OCI-M2 (cell line): ENCODE data around the gene BAIAP3.
"Not testable (repeated sequence)": the region's sequence is repeated elsewhere in the genome, so short reads cannot be mapped to it uniquely, and the experiment has no call there.

Experiments used
- DNase-seq: peaks from one replicate; lab custom pipeline; 2025; ENCODE audit not compliant: unreplicated experiment; lab: John Stamatoyannopoulos, UW

Gene BAIAP3, protein sequence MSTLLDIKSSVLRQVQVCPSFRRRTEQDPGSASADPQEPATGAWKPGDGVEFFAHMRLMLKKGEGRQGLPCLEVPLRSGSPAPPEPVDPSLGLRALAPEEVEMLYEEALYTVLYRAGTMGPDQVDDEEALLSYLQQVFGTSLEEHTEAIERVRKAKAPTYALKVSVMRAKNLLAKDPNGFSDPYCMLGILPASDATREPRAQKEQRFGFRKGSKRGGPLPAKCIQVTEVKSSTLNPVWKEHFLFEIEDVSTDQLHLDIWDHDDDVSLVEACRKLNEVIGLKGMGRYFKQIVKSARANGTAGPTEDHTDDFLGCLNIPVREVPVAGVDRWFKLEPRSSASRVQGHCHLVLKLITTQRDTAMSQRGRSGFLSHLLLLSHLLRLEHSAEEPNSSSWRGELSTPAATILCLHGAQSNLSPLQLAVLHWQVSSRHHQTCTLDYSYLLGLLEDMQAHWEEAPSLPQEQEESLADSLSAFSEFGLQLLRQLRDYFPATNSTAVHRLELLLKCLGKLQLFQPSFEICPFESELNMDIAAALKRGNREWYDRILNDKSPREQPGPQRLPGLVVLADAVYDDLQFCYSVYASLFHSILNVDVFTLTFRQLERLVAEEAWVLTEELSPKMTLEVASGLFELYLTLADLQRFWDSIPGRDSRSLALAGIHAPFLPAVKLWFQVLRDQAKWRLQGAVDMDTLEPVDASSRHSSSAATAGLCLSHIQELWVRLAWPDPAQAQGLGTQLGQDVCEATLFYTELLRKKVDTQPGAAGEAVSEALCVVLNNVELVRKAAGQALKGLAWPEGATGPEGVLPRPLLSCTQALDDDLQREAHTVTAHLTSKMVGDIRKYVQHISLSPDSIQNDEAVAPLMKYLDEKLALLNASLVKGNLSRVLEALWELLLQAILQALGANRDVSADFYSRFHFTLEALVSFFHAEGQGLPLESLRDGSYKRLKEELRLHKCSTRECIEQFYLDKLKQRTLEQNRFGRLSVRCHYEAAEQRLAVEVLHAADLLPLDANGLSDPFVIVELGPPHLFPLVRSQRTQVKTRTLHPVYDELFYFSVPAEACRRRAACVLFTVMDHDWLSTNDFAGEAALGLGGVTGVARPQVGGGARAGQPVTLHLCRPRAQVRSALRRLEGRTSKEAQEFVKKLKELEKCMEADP

DNA sequence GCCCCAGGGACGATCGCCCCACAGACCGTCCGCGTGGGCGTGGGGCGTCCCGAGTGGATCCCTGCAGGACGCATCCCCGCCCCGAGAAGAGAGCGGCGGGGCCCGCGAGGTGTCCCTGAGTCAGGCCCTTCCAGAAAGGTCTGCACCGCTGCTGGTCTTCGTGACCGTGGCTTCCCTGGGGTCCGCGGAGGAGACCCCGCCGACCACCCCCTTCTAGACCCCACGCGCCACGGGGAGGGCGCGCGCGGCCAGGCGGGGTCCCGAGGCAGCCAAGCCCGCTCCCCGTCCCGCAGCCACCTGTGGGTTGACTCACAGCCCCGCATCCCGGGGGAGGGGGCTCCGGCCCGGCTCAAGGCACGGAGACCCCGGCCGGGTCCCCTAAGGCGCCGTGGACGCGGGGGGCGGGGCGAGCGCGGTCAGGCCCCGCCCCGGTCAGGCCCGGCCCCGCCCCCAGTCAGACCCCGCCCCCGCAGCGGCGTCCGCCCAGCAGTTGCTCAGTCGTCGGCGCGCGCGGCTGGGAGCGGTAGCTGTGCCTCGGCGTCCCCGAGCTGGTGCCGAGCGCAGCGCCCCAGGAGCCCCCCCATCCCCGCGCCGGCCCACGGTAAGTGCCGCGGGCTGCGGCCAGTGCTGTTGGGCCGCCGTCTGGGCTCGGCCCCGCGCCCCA lies at the start of gene BAIAP3:
TSS of gene BAIAP3 (plus strand) at position 497 of the 664 bp plus-strand sequence. CDS start 4,905 bp downstream, outside the sequence.
- no peak for DNase-seq

DNA sequence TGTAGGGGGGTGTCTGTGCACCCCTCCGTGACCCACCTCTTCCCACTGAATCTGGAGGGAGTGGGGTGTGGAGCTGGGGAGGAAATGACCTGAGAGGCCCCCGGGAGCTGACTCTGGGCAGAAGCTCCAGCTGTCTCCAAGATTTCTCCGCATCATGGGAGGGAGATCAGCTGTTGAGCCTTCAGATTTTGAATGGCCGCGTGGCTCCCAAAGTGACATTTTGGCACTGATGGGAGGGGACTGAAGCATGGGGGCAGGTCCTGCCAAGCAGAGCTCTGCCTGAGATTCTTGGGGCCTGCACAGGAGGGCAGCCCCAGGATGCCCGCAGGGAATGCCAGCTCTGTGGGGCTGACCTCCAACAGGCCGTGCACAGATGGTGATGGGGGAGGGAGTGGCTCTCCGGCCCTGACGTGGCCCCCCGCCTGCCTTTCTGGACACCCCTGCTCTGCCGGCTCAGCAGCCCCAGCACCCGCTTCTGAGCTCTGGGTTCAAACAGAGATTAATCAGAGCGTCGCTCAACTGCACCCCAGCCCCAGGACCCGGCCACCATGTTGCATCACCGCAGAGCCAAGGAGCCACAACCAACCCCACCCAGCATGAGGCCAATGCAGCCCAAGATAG lies 49.3 kb upstream of the BAIAP3 start:
- DNase-seq: no peak

GRCh38 chr16:1285669-1286512 lies 47.6 kb upstream of the BAIAP3 start:
- no peak for DNase-seq

GRCh38 chr16:1286513-1287094 lies 46.8 kb upstream of the BAIAP3 start:
- no peak for DNase-seq

GRCh38 chr16:1287982-1288670 lies 45.3 kb upstream of the BAIAP3 start:
- no peak for DNase-seq

DNA sequence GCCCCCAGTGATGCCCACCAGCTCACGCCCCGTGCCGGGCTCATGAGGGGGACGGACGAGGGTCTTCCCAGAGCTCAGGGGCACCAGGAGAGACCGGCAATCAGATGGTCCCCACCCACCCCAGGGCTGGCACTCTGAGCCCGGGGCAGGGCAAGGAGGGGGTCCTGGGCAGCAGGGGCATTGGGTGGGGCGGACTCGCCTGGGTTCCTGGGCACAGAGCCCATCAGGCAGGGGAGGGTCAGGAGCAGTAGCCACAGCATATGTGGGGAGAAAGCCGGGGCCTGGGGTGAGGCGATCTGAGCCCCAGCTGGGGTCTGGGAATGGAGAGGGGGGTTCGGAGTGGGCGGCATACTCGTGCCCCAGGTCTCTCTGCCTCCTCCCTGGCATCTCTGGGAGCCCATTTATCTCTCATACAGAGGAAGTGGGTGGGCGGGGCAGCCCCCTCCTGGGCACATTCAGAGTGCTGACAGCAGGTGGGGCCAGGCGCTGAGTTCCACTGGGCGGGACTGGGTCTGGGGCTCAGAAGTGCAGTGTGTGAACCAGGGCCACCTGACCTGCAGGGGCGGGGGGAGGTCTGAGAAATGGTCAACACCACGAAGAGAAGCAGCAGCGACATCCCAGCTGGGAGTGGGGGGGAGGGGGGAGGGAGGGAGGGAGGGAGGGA lies 44.5 kb upstream of the BAIAP3 start:
- no peak for DNase-seq

DNA sequence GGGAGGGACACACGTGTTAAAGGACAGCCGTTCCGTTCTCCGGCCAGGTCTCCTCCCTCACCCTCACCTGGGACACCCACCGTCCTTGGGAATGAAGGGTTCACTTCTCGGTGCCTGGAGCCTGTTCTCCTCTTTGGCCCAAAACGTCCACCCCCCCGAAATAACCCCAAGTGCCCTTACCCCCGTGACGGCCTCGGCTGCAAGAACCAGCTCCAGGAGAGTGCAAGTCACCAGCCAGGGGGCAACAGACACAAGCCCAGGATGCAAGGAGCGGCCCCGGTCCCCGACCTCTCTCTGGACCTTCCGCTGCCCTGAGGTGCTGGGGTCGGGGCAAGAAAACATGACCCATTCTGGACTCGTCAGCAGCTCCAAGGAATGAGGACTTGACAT lies 44.0 kb upstream of the BAIAP3 start:
- no peak for DNase-seq

DNA sequence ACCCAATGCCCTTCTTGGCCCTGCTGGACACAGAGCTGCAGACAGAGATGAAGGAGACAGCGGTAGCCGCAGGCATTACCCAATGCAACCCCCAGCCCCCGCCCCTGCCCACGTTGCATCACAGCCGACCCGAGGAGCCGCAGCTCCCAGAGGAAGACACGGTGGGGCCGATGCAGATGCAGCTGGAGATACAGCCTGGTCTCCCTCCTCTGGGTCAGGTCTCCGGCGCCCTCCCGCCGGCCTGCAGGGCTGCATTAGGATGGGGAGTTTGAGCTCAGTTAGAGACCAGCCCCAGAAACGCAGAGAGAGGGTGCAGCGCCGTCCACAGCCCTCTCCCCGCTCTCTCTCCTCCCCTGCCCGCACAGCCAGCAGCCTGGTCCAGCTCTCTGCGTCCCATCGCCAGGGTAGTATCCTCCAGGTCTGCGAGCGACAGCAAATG lies 43.4 kb upstream of the BAIAP3 start:
- DNase-seq: no peak

DNA sequence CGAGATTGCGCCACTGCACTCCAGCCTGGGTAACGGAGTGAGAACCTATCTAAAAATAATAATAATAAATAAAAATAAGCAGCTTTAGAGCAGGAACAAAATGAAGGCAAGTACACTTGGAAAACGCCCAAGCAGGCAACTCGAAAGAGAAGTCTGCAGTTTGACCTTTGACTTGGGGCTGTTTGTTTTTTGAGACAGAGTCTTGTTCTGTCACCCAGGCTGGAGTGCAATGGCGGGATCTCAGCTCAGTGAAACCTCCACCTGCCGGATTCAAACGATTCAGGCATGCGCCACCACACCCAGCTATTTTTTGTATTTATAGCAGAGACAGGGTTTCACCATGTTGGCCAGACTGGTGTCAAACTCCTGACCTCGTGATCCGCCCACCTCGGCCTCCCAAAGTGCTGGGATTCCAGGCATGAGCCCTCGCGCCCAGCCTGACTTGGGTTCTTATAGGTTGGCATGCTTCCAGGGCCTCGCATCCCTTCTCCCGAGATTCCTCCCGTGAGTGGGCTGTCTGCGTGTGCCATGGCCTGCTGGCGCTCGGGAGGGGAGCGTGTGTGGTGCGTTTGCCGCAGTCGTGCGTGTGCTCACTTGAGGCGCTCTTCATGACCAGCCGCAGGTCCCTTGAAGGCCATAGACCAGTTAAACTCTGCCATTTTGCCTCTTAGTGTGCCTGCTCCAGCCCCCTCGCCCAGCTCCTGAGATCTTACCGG lies 42.4 kb upstream of the BAIAP3 start:
- DNase-seq: no peak

GRCh38 chr16:1291576-1291974 lies 41.9 kb upstream of the BAIAP3 start:
- no peak for DNase-seq

- DNase-seq: not testable (repeated sequence)
Observed at GRCh38 chr16:1292208-1292607, 41.2 kb upstream of the BAIAP3 start.

GRCh38 chr16:1292808-1293207 lies 40.6 kb upstream of the BAIAP3 start:
- DNase-seq: not testable (repeated sequence)

DNA sequence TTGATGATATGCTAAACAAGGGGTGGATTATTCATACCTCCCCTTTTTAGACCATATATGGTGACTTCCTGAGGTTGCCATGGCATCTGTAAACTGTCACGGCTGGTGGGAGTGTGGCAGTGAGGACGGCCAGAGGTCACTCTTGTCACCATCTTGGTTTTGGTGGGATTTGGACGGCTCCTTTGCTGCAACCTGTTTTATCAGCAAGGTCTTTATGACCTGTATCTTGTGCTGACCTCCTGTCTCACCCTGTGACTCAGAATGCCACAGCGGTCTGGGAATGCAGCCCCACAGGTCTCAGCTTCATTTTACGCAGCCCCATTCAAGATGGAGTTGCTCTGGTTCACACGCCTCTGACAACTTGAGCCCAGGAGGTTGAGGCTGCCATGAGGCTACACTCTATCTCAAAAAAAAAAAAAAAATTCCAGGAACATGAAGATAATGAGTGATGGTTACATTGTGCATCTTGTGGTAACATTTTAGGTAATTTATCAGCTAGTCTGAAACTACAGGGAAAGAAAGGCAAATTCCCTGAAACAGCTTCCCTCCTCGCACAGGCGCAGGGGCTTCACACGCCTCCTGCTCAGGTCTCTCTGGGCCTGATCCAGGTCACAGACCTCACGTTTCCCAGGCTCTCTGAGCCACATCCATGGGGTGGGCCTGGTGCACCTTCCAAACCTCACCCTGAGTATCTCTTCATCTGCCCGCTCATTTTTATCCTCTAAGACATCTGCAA lies 39.4 kb upstream of the BAIAP3 start:
- no peak for DNase-seq

- no peak for DNase-seq
Observed at GRCh38 chr16:1295465-1295864, 38.0 kb upstream of the BAIAP3 start.

DNA sequence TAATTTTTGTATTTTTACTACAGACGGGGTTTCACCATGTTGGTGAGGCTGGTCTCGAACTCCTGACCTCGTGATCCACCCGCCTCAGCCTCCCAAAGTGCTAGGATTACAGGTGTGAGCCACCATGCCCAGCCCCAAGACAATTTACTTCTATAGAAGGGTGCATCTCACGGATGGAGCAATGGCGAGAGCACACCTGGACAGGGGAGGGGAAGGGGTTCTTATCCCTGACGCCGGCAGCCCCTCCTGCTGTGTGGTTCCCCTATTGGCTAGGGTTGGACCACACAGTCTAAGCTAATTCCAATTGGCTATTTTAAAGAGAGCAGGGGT lies 36.8 kb upstream of the BAIAP3 start:
- DNase-seq: not testable (repeated sequence)

GRCh38 chr16:1297018-1297696 lies 36.3 kb upstream of the BAIAP3 start:
- no peak for DNase-seq
